IPS DF 6.9 (cell line): ENCODE data around the gene ABCC6.
"Not testable (repeated sequence)": the region's sequence is repeated elsewhere in the genome, so short reads cannot be mapped to it uniquely, and the experiment has no call there.

ENCODE experiments used
- DNase-seq: peaks from one replicate; pipeline ENCODE4 v3.0.0-alpha.2; 2013; ENCODE audit warnings: low read depth, low spot score
- H3K27ac ChIP-seq: one replicate; pipeline ENCODE4 v1.5.1; 2013; ENCODE audit warnings: low read length, control low read depth
- H3K27me3 ChIP-seq: 2 replicates; pipeline ENCODE4 v1.6.1; 2013; ENCODE audit warnings: mild to moderate bottlenecking, low read length; ENCODE audit not compliant: control insufficient read depth, insufficient read depth
- H3K36me3 ChIP-seq: 2 replicates; pipeline ENCODE4 v1.6.1; 2013; ENCODE audit warnings: low read length; ENCODE audit not compliant: control insufficient read depth, insufficient read depth
- H3K4me1 ChIP-seq: 2 replicates; pipeline ENCODE4 v1.6.1; 2013; ENCODE audit warnings: low read length; ENCODE audit not compliant: control insufficient read depth, insufficient read depth
- H3K4me3 ChIP-seq: 2 replicates; pipeline ENCODE4 v1.5.1; 2013; ENCODE audit warnings: mild to moderate bottlenecking, low read length
- H3K9me3 ChIP-seq: 2 replicates; pipeline ENCODE4 v1.6.1; 2013; ENCODE audit warnings: low read length, inconsistent platforms; ENCODE audit not compliant: control insufficient read depth, insufficient read depth
- WGBS: extraction: QIAGEN DNeasy Blood & Tissue Kit; methylation state at CpG from one replicate; pipeline ENCODE4 v1.1.7; 2013; ENCODE audit warnings: mixed read lengths, missing lambda C conversion rate; ENCODE audit not compliant: insufficient read length, insufficient coverage; 5-methylcytosine and 5-hydroxymethylcytosine counted together

The ABCC6 gene

GRCh38 chr16:16162591-16162990, 60.7 kb downstream of the ABCC6 start:
- H3K36me3 ChIP-seq: no peaks in the 10 kb centered on the region
- no peak overlapping the region for H3K4me3 ChIP-seq
- H3K27me3 ChIP-seq: no peaks in the 10 kb centered on the region
- no peaks in the 10 kb centered on the region; the same call in 1 of the 2 replicates for H3K9me3 ChIP-seq
- no peak overlapping the region for H3K27ac ChIP-seq
- no peak for DNase-seq
- WGBS: no CpG with 5 or more reads among the region's 3 CpGs
- H3K4me1 ChIP-seq: no peaks in the 10 kb centered on the region

GRCh38 chr16:16161840-16162239, 61.5 kb downstream of the ABCC6 start:
- not testable (repeated sequence) for H3K4me3 ChIP-seq, H3K27ac ChIP-seq, H3K27me3 ChIP-seq, H3K36me3 ChIP-seq, DNase-seq, H3K4me1 ChIP-seq, H3K9me3 ChIP-seq
- no CpG with 5 or more reads among the region's 5 CpGs for WGBS

- WGBS: no CpG with 5 or more reads among the region's 5 CpGs
Observed at GRCh38 chr16:16161319-16161718, 62.0 kb downstream of the ABCC6 start.

GRCh38 chr16:16159662-16160061, 63.6 kb downstream of the ABCC6 start:
- no peaks in the 10 kb centered on the region; the same call in 1 of the 2 replicates for H3K9me3 ChIP-seq
- H3K27ac ChIP-seq: no peak overlapping the region
- DNase-seq: no peak
- H3K4me3 ChIP-seq: no peak overlapping the region
- no CpG with 5 or more reads among the region's 3 CpGs for WGBS
- no peaks in the 10 kb centered on the region for H3K27me3 ChIP-seq
- H3K36me3 ChIP-seq: no peaks in the 10 kb centered on the region
- no peaks in the 10 kb centered on the region for H3K4me1 ChIP-seq

More at GRCh38 chr16:16161319-16161718, 62.0 kb downstream of the ABCC6 start:
- no peak for DNase-seq
- no peaks in the 10 kb centered on the region for H3K36me3 ChIP-seq
- no peaks in the 10 kb centered on the region for H3K4me1 ChIP-seq
- H3K27me3 ChIP-seq: no peaks in the 10 kb centered on the region
- H3K4me3 ChIP-seq: no peak overlapping the region
- no peaks in the 10 kb centered on the region; the same call in 1 of the 2 replicates for H3K9me3 ChIP-seq
- no peak overlapping the region for H3K27ac ChIP-seq

GRCh38 chr16:16158741-16159374, 64.4 kb downstream of the ABCC6 start:
- no peaks in the 10 kb centered on the region for H3K4me1 ChIP-seq
- no CpG with 5 or more reads among the region's 3 CpGs for WGBS
- no peak overlapping the region for H3K4me3 ChIP-seq
- DNase-seq: no peak
- no peaks in the 10 kb centered on the region for H3K36me3 ChIP-seq
- H3K9me3 ChIP-seq: no peaks in the 10 kb centered on the region; the same call in 1 of the 2 replicates
- no peak overlapping the region for H3K27ac ChIP-seq
- H3K27me3 ChIP-seq: no peaks in the 10 kb centered on the region

GRCh38 chr16:16158082-16158658, 65.1 kb downstream of the ABCC6 start:
- no CpG with 5 or more reads among the region's 4 CpGs for WGBS
- H3K9me3 ChIP-seq: no peaks in the 10 kb centered on the region; the same call in 1 of the 2 replicates

GRCh38 chr16:16157166-16157565, 66.1 kb downstream of the ABCC6 start:
- no peak for DNase-seq
- WGBS: no CpG with 5 or more reads among the region's 1 CpG
- no peaks in the 10 kb centered on the region for H3K27me3 ChIP-seq
- H3K4me1 ChIP-seq: no peaks in the 10 kb centered on the region
- H3K4me3 ChIP-seq: no peak overlapping the region
- H3K36me3 ChIP-seq: no peaks in the 10 kb centered on the region
- no peak overlapping the region for H3K27ac ChIP-seq
- H3K9me3 ChIP-seq: no peaks in the 10 kb centered on the region

More at GRCh38 chr16:16158082-16158658, 65.1 kb downstream of the ABCC6 start:
- no peak for DNase-seq
- no peaks in the 10 kb centered on the region for H3K4me1 ChIP-seq
- H3K36me3 ChIP-seq: no peaks in the 10 kb centered on the region
- no peaks in the 10 kb centered on the region for H3K27me3 ChIP-seq
- H3K4me3 ChIP-seq: no peak overlapping the region
- no peak overlapping the region for H3K27ac ChIP-seq

- Histone ChIP-seq H3K27me3 (no peaks in the 10 kb centered on the region), H3K4me1 (no peaks in the 10 kb centered on the region), H3K4me3 (no peak overlapping the region), H3K27ac (no peak overlapping the region), H3K9me3 (no peaks in the 10 kb centered on the region), H3K36me3 (no peaks in the 10 kb centered on the region)
- 100% methylated on average over 3 of the region's 3 CpGs for WGBS
- DNase-seq: no peak
Observed at GRCh38 chr16:16155234-16155633, 68.1 kb downstream of the ABCC6 start.

- Histone ChIP-seq H3K36me3 (no peaks in the 10 kb centered on the region), H3K9me3 (no peaks in the 10 kb centered on the region), H3K27ac (no peak overlapping the region), H3K4me3 (no peak overlapping the region), H3K4me1 (no peaks in the 10 kb centered on the region), H3K27me3 (no peaks in the 10 kb centered on the region)
- no CpG with 5 or more reads among the region's 18 CpGs for WGBS
- DNase-seq: no peak
Observed at GRCh38 chr16:16154281-16154951, 68.9 kb downstream of the ABCC6 start.

GRCh38 chr16:16153000-16153399, 70.3 kb downstream of the ABCC6 start:
- not testable (repeated sequence) for H3K36me3 ChIP-seq, H3K4me3 ChIP-seq, H3K27ac ChIP-seq, DNase-seq, H3K9me3 ChIP-seq, H3K4me1 ChIP-seq, H3K27me3 ChIP-seq
- no CpG with 5 or more reads among the region's 12 CpGs for WGBS
